GM12874 (cell line): Measurements from ENCODE around the gene C2orf72.

Experiments used
- TF ChIP-seq, protein P1 (sequence below): IDR thresholded peaks from 2 replicates; pipeline ENCODE4 v1.5.1; 2011; ENCODE audit warnings: low read depth, mild to moderate bottlenecking, control low read depth, low read length, moderate library complexity; ENCODE audit not compliant: insufficient read depth

Gene C2orf72

DNA sequence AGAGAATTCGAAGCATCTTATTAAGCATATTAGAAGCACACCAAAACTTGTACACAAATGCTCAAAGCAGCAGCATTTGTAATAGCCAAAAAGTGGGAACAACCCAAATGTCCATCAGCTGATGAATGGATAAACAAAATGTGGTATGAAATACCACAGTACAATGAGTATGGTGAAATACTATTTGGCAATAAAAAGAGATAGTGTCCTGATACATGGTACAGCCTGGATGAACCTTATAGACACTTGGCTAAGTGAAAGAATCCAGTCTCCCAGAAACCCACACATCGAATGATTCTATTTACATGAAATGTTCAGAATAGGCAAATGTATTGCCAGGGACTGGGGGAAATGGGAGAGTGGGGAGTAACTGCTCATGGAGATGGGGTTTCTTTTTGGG, 38.4 kb upstream of the C2orf72 start:
- TF ChIP-seq, protein P1, sequence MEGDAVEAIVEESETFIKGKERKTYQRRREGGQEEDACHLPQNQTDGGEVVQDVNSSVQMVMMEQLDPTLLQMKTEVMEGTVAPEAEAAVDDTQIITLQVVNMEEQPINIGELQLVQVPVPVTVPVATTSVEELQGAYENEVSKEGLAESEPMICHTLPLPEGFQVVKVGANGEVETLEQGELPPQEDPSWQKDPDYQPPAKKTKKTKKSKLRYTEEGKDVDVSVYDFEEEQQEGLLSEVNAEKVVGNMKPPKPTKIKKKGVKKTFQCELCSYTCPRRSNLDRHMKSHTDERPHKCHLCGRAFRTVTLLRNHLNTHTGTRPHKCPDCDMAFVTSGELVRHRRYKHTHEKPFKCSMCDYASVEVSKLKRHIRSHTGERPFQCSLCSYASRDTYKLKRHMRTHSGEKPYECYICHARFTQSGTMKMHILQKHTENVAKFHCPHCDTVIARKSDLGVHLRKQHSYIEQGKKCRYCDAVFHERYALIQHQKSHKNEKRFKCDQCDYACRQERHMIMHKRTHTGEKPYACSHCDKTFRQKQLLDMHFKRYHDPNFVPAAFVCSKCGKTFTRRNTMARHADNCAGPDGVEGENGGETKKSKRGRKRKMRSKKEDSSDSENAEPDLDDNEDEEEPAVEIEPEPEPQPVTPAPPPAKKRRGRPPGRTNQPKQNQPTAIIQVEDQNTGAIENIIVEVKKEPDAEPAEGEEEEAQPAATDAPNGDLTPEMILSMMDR, result no peak

DNA sequence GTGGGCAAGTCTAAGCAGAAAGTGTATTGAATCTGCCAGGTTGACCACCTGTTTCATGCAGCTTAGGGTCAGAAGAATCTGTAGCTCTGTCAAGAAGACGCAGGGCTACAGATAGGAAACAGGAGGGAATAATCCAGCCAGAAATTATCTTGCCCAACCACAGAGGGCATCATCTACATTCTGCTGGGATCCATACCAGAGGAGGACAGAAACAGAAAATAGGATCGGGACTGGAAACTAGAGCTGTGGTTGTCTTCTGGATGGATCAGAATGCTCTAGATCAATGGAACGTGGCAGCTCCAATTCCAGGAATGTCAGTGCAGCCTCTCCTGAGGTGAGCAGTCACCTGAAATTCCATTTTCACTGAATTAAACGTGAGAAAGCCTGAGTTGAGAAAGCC, 37.8 kb upstream of the C2orf72 start:
- TF ChIP-seq, protein P1, result no peak

DNA sequence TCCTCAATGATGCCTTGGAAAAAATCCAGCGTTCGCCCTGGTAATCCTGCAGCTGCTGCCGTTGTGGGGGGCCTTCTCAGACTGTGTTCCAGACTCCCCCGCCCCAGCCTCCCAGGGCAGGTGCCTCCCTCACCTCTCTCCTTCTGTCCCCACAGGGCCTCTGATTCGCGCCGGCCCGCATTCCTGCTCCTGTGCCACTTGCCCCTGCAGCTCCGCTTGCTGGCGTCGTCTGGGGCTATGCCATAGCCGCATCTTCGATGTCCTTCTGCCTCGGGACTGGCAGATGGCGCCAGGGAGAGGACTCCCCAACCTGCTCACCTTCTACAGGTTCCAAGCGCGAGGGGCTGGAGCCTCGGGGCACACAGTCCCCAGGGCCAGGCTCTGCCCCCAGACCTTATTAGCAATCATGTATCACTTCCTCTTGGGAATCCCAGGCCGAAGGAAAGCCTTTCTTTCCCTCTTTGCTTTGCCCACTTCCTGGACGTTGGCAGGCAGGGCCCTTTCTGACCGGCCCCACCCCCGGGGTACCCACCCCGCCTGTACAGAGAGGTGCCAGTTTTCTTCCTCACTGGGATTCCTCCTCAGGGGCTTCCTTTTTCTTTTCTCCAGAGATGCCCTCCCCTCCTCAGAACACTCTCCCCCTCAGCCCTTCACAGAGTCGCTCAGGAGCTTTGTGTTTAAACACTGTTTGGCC, 37.0 kb upstream of the C2orf72 start:
- TF ChIP-seq, protein P1, result no peak

DNA sequence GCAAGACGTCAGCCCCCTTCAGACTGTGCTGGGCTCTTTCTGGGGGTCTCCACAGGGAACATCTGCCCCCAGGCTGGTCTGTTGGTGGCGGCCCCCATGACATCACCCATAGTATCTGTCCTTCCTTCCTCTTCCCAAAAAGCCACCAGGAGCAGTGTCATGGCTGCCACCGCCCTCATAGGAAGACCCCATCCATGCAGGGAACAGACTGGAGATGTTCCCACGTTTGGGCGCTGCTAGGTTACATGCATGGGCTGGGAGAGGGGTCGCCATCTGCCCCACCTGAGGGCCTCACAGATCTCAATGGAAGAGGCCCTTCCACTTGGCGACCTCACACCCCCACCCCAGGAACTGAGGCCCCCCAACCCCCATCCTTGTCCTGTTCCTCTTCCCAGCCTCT, 36.3 kb upstream of the C2orf72 start:
- TF ChIP-seq, protein P1, result no peak

DNA sequence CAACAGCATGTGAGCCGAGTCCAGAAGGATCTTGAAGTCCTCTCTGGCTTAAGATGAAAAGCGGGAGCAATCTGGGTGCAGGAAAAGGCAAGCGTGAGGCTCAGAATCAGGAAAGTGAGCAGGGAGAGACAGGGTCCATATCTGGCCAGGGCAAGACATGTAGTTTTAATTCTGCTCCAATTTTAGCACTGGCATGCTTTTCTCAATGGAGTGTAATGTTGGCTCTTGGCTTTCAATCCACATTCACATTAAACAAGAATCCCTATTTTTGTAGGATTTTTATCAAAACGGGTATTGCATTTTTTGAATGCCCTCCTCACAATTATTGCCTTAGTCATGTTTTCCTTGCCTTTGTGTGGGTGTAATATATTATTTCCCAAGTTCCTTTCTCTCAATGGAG, 35.4 kb upstream of the C2orf72 start:
- TF ChIP-seq, protein P1, result no peak

DNA sequence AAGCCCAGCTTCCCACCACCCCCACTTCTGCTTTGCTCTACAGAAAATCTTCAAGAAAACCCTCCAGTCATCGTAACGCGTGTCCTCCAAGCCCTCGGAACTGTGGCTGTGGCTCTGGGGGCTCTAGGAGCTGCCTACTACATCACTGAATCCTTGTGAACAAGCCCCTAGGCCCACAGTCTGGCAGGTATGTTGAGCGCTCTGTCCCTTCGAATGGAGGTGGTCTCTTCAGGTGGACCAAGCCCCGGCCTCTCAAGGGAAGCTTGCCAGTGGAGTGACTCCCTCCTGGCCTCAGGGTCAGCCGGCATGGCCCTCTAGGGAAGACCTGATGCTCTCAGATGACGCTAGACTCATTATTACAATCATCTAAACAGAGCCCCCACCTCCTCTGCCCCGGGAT, 34.7 kb upstream of the C2orf72 start:
- TF ChIP-seq, protein P1, result no peak

DNA sequence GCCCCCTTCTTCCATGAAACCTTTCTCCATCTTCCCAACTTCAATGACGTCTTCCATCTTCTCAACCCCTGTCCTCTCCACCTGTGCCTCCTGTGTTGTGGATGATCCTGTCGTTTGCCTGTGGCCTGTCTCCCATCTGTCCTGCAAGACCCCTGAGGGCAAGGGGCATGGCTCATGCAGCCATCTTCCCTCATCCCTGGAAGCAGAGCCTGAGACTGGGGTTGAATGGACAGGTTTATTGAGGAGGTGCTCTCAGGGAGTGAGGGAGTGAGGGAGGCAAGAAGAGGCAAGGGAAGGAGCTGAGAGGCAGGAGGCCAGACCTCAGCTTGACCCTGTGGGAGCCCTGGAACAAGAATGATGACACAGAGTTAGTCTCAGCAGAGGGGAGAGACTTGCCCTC, 34.1 kb upstream of the C2orf72 start:
- TF ChIP-seq, protein P1, result no peak
